NCI-H1092 (cell line): ENCODE results near the gene ADAM8.
"Not testable (repeated sequence)": the region's sequence is repeated elsewhere in the genome, so short reads cannot be mapped to it uniquely, and the experiment has no call there.

Source experiments
- DNase-seq: peaks from one replicate; lab custom pipeline; 2025; lab: John Stamatoyannopoulos, UW

The ADAM8 gene

GRCh38 chr10:133231244-133231945 is 45.3 kb downstream of the ADAM8 start:
- DNase-seq, result no peak

- no peak for DNase-seq
Measured at GRCh38 chr10:133230387-133231195, 46.1 kb downstream of the ADAM8 start.

GRCh38 chr10:133230044-133230361 is 46.7 kb downstream of the ADAM8 start, which contains the start of gene UTF1:
UTF1 (plus strand) TSS chr10:133230217; CDS start chr10:133230289, 72 bp downstream.
- DNase-seq, result no peak

- DNase-seq, result no peak
Measured at GRCh38 chr10:133229265-133230043, 47.2 kb downstream of the ADAM8 start.

GRCh38 chr10:133227256-133227655 is 49.4 kb downstream of the ADAM8 start:
- no peak for DNase-seq

- DNase-seq, result no peak
Measured at GRCh38 chr10:133226251-133226808, 50.3 kb downstream of the ADAM8 start.

- DNase-seq, result no peak
Measured at GRCh38 chr10:133225707-133226191, 50.9 kb downstream of the ADAM8 start.

GRCh38 chr10:133224756-133225372 is 51.8 kb downstream of the ADAM8 start:
- DNase-seq, result no peak

GRCh38 chr10:133224076-133224475 is 52.6 kb downstream of the ADAM8 start:
- no peak for DNase-seq

- not testable (repeated sequence) for DNase-seq
Measured at GRCh38 chr10:133221756-133222155, 54.9 kb downstream of the ADAM8 start.

GRCh38 chr10:133221331-133221730 is 55.3 kb downstream of the ADAM8 start:
- DNase-seq, result no peak

- DNase-seq, result no peak
Measured at GRCh38 chr10:133219782-133220181, 56.9 kb downstream of the ADAM8 start.

- no peak for DNase-seq
Measured at GRCh38 chr10:133218891-133219290, 57.8 kb downstream of the ADAM8 start.

GRCh38 chr10:133217800-133218589 is 58.7 kb downstream of the ADAM8 start:
- no peak for DNase-seq

GRCh38 chr10:133216776-133217175 is 59.9 kb downstream of the ADAM8 start:
- DNase-seq, result no peak

GRCh38 chr10:133215586-133215985 is 61.1 kb downstream of the ADAM8 start:
- DNase-seq, result no peak

GRCh38 chr10:133214468-133215410 is 61.9 kb downstream of the ADAM8 start:
- no peak for DNase-seq

- DNase-seq, result no peak
Measured at GRCh38 chr10:133213641-133214467, 62.8 kb downstream of the ADAM8 start.
